GM23248 (cell line): Measurements from ENCODE around the gene THBS3. TPM values are rescaled to one million over a fixed set of nuclear protein-coding genes. Genes with fewer than 3 reads are reported as not detected.

ENCODE experiments used
- DNase-seq: peaks from one replicate; pipeline ENCODE4 v3.0.0-alpha.2; 2015
- H2AFZ ChIP-seq: fragments of 200-600 bp; sonication (generic); 2 replicates; pipeline ENCODE4 v1.6.1; 2016; ENCODE audit warnings: antibody characterized with exemption
- H3F3A ChIP-seq: fragments of 200-600 bp; sonication (generic); 2 replicates; pipeline ENCODE4 v1.6.1; 2016; ENCODE audit warnings: mild to moderate bottlenecking, antibody characterized with exemption, mixed run types; ENCODE audit not compliant: insufficient read depth
- H3K27ac ChIP-seq: fragments of 200-600 bp; sonication (generic); 2 replicates; pipeline ENCODE4 v1.5.1; 2016; ENCODE audit warnings: mild to moderate bottlenecking
- H3K27me3 ChIP-seq: fragments of 200-600 bp; sonication (generic); replicated peaks from 2 replicates; pipeline ENCODE4 v1.6.1; 2016; ENCODE audit warnings: mild to moderate bottlenecking; ENCODE audit not compliant: insufficient read depth
- H3K36me3 ChIP-seq: fragments of 200-600 bp; sonication (generic); 2 replicates; pipeline ENCODE4 v1.6.1; 2016; ENCODE audit warnings: low read depth, mild to moderate bottlenecking
- H3K4me1 ChIP-seq: fragments of 200-600 bp; sonication (generic); 2 replicates; pipeline ENCODE4 v1.6.1; 2016; ENCODE audit warnings: mild to moderate bottlenecking; ENCODE audit not compliant: insufficient read depth
- H3K4me2 ChIP-seq: fragments of 200-600 bp; sonication (generic); one replicate; pipeline ENCODE4 v1.6.1; 2016; ENCODE audit warnings: mild to moderate bottlenecking; ENCODE audit not compliant: unreplicated experiment
- H3K4me3 ChIP-seq: fragments of 200-600 bp; sonication (generic); 2 replicates; pipeline ENCODE4 v1.5.1; 2016; ENCODE audit warnings: mild to moderate bottlenecking
- H3K79me2 ChIP-seq: fragments of 200-600 bp; sonication (generic); 2 replicates; pipeline ENCODE4 v1.6.1; 2016; ENCODE audit warnings: mild to moderate bottlenecking; ENCODE audit not compliant: insufficient read depth
- H3K9ac ChIP-seq: fragments of 200-600 bp; sonication (generic); 2 replicates; pipeline ENCODE4 v1.6.1; 2016; ENCODE audit warnings: mild to moderate bottlenecking
- H3K9me2 ChIP-seq: fragments of 200-600 bp; sonication (generic); 2 replicates; pipeline ENCODE4 v1.6.1; 2016; ENCODE audit warnings: mixed run types, mild to moderate bottlenecking, moderate library complexity; ENCODE audit not compliant: insufficient read depth
- H3K9me3 ChIP-seq: fragments of 200-600 bp; sonication (generic); one replicate; pipeline ENCODE4 v1.6.1; 2017; ENCODE audit warnings: low read depth
- H4K20me1 ChIP-seq: fragments of 200-600 bp; sonication (generic); 2 replicates; pipeline ENCODE4 v1.6.0; 2016; ENCODE audit not compliant: insufficient read depth
- EZH2 ChIP-seq: fragments of 200-600 bp; sonication (generic); IDR thresholded peaks from 2 replicates; pipeline ENCODE4 v1.6.1; 2018; ENCODE audit warnings: antibody characterized with exemption, mild to moderate bottlenecking; ENCODE audit not compliant: insufficient read depth, poor library complexity, severe bottlenecking
- EZH2phosphoT487 ChIP-seq: fragments of 200-600 bp; sonication (generic); IDR thresholded peaks from 2 replicates; pipeline ENCODE4 v1.6.1; 2018; ENCODE audit warnings: antibody characterized with exemption, moderate library complexity, mild to moderate bottlenecking, low read depth; ENCODE audit not compliant: insufficient read depth
- WGBS, 2 experiments: methylation state at CpG; one replicate each; pipeline ENCODE4 v1.1.6; 2015 to 2017; ENCODE audit warnings: low lambda C conversion rate in 2 of 2, low coverage in 1 of 2; ENCODE audit errors: missing lambda C conversion rate in 2 of 2; 5-methylcytosine and 5-hydroxymethylcytosine counted together
- in situ Hi-C: fragments of 300-500 bp; cut with MboI; formaldehyde crosslinking; loops from 2 replicates; pipeline ENCODE4 v1.15.0; 2020
- polyA plus RNA-seq: library from polyadenylated mRNA; unstranded; fragments of >200 nt; fragmentation: Nextera tagmentation; extraction: Ambion mirVana; gene quantifications from 2 replicates; pipeline ENCODE4 v1.2.1, GENCODE V29; 2016
- total RNA-seq: library from RNA; depleted of rRNA; stranded (reverse); fragments of >200 nt; shearing (Covaris generic); gene quantifications from 2 replicates; pipeline ENCODE4 v1.2.3, GENCODE V29; 2014

THBS3 gene
- total and polyA plus RNA-seq, 2 experiments from 2014 or later = 16.6 to 20.6 TPM

- WGBS, 2 experiments = 2 to 4% methylated on average over 28 to 38 of the region's 38 CpGs
- no peaks in the 10 kb centered on the region for H3K9me3 ChIP-seq
- peaks cover 15% of the 10 kb centered on the region for H3F3A ChIP-seq
- H3K79me2 ChIP-seq = peaks cover 32% of the 10 kb centered on the region
- H3K27me3 ChIP-seq = no peaks in the 10 kb centered on the region
- H4K20me1 ChIP-seq = no peaks in the 10 kb centered on the region
- no peaks in the 10 kb centered on the region for H3K9me2 ChIP-seq
- peak within 1 kb of the TSS; percentile 88 for H3K4me3 ChIP-seq
- in situ Hi-C loops = no loop called here
- peak within 1 kb of the TSS; percentile 90 for H3K27ac ChIP-seq
- H3K9ac ChIP-seq = peak within 1 kb of the TSS; percentile 96
- peak; percentile 61 for DNase-seq
- TF ChIP-seq EZH2phosphoT487 = no peak
- TF ChIP-seq EZH2 = no peak
- H3K4me2 ChIP-seq = peak within 1 kb of the TSS; percentile 97
- peaks cover 6% of the 10 kb centered on the region; the same call in 1 of the 2 replicates for H3K36me3 ChIP-seq
- H3K4me1 ChIP-seq = peaks cover 11% of the 10 kb centered on the region
- peak within 1 kb of the TSS; percentile 82 for H2AFZ ChIP-seq
These were observed 34.0 kb downstream of the THBS3 start, which contains the start of gene TRIM46 for GRCh38 chr1:155173478-155174323. TSS of gene TRIM46 (plus strand) at chr1:155173849. CDS start at chr1:155173967, 118 bp downstream.

DNA sequence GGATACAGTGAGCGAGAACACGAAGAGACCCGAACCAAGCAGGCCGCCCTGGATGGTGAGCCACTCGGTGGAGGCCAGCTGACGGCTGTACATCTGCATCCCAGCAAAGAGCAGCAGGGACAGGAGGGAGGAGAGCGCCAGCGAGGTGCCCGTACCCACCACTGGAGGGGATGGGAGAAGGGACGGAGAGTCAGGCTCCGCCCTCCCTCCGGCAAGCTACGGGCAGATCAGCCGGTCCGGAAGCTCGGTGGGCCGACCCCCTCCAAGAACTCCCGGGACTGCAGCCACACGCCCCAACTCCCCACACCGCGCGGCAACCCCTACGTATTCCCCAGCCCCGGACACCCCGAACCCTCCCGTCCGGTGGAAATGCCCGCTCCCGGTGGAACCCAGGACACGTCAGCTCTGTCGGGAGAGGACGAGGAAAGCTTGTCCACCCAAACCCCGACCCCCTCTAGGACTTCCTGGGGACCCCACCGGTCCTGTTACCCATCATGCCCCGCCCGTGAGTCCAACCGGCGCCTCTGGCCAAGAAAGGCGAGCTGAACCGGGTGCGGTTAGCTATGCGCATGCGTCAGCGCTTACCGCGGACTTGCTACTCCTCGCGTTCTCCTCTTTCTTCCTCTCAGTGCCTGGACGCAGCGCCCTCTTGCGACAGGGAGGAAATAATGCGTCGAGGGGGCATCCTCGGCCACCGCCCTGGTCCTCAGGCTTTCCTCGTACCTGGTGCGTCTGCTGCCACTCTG lies 34.8 kb downstream of the THBS3 start, which contains the start of gene KRTCAP2:
KRTCAP2 (minus strand) TSS at position 573 of the 746 bp plus-strand sequence; CDS start at position 493, 80 bp downstream.
- peak; percentile 98 for DNase-seq
- no peaks in the 10 kb centered on the region for H3K9me2 ChIP-seq
- H2AFZ ChIP-seq = peak within 1 kb of the TSS; percentile 82
- no peaks in the 10 kb centered on the region for H3K9me3 ChIP-seq
- TF ChIP-seq EZH2phosphoT487 = no peak
- TF ChIP-seq EZH2 = no peak
- no peaks in the 10 kb centered on the region for H3K27me3 ChIP-seq
- peaks cover 32% of the 10 kb centered on the region for H3K79me2 ChIP-seq
- peaks cover 6% of the 10 kb centered on the region; the same call in 1 of the 2 replicates for H3K36me3 ChIP-seq
- H3K4me3 ChIP-seq = peak within 1 kb of the TSS; percentile 88
- in situ Hi-C loops = no loop called here
- peak within 1 kb of the TSS; percentile 90 for H3K27ac ChIP-seq
- H4K20me1 ChIP-seq = no peaks in the 10 kb centered on the region
- H3K9ac ChIP-seq = peak within 1 kb of the TSS; percentile 96
- H3K4me1 ChIP-seq = peaks cover 11% of the 10 kb centered on the region
- WGBS, 2 experiments = 1 to 2% methylated on average over 44 to 52 of the region's 57 CpGs
- peak within 1 kb of the TSS; percentile 97 for H3K4me2 ChIP-seq
- H3F3A ChIP-seq = peaks cover 22% of the 10 kb centered on the region

- peak overlapping the region; percentile 90 for H3K27ac ChIP-seq
- H3K27me3 ChIP-seq = no peaks in the 10 kb centered on the region
- DNase-seq = peak; percentile 13
- in situ Hi-C loops = no loop called here
- peaks cover 11% of the 10 kb centered on the region for H3K4me1 ChIP-seq
- peak overlapping the region; percentile 82 for H2AFZ ChIP-seq
- peaks cover 22% of the 10 kb centered on the region for H3F3A ChIP-seq
- peak overlapping the region; percentile 97 for H3K4me2 ChIP-seq
- TF ChIP-seq EZH2phosphoT487 (no peak), EZH2 (no peak)
- peak overlapping the region; percentile 96 for H3K9ac ChIP-seq
- no peaks in the 10 kb centered on the region for H4K20me1 ChIP-seq
- H3K79me2 ChIP-seq = peaks cover 32% of the 10 kb centered on the region
- H3K4me3 ChIP-seq = peak overlapping the region; percentile 88
- H3K9me2 ChIP-seq = no peaks in the 10 kb centered on the region
- no peaks in the 10 kb centered on the region for H3K9me3 ChIP-seq
- WGBS, 2 experiments = 22 to 32% methylated on average over 8 of the region's 8 CpGs
- H3K36me3 ChIP-seq = peaks cover 6% of the 10 kb centered on the region; the same call in 1 of the 2 replicates
These were observed 35.6 kb downstream of the THBS3 start for GRCh38 chr1:155171836-155172731.
